NOMO-1 treated with DMSO at 0.1 percent for 48 hours (cell line): ENCODE data around the gene DDB1.
A peak's percentile ranks its signal among the peaks of the same experiment; 100 is the strongest.

Experiments used
- DNase-seq: peaks from one replicate; lab custom pipeline; 2025; ENCODE audit not compliant: unreplicated experiment; lab: John Stamatoyannopoulos, UW

The DDB1 gene

DNA sequence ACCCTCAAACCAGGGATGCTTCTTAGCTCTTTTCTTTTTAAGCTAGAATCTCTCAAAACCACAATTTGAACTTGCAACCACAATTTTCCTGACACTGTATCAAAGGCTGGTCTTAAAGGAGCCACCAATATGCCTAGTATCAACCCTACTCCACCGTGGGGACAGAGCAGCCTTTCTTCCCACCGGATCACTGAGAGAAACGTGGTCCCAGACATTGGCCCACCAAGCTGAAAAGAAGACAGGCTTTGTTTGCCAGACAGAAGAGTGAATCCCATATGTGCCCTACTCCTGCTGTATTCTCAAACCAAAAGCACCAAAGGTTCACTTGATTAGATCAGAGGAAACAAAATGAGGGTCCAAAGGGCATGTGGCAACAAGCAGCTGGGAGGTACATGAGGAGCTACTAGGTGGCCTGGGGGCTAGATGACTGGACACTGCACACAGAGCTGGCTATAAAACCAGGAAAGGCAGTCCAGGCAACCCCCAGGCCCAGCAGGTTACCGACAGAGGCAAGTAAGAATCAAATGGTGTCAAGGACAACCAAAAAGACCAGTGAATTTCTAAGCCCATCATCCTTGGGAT, 34.2 kb downstream of the DDB1 start:
- no peak for DNase-seq

GRCh38 chr11:61297746-61298145, 35.2 kb downstream of the DDB1 start:
- peak; percentile 3 for DNase-seq

DNA sequence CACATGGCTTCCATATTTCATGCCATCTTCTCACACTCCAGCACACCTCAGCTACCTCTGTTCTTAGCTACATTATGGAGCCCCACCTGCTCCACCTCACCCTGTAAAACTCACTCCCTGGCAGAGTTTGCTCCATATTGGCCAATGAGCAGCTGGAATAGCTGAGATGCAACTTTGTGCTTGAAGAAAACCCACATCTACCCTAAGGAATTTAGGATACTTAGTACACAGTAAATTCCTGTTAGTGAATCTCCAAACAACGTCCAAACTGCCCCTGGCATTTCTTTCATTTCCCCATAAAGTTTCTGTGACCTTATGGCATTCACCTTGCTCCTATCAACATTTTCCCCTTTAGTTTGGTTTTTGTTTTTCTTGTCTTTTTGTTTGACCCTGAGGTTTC, 35.6 kb downstream of the DDB1 start:
- DNase-seq, result no peak

- DNase-seq, result no peak
These were observed 37.3 kb downstream of the DDB1 start for GRCh38 chr11:61295596-61295926.

DNA sequence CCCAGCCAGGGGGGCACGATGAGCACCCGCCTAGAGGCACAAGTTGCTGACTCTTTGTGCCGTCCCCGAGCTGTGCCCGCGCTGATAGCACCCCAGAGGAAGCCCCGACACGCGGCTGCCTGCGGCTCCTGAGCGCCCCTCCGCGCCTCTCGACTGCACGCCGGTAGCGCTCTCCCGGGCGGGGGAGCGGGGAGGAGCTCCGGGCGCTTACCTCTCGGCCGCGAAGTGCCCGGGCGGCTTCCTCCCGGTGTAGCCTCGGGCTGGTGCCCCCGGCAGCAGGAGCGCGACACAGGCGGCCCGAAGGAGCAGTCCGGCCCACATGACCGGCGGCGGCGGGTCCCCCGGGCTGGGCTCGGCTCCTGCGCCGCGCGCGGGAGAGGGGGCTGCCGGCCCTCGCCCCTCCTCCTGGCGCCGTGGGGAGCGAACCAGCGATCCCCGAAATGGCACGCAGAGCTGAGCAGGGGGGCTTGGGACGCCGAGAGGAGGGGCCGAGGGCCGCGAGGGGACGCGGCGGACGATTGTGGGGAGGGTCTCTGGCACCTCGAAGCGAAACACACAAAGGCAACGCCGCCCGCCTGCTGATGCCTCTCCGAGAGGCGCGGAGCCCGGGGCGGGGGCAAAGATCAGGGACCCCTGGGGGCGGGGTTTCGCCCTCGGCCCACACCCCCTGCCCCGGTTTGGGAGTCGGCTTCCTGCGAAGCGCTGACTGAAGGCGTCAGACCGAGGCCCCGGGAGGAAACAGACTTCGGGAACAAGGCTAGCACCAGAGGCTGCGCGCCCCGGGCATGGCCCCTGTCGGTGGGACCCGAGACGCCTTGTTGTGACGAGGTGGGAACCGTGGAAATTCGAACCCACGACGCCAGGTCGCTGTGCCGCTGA, 37.9 kb downstream of the DDB1 start, which contains the start of gene VWCE:
TSS of gene VWCE (minus strand) at position 600 of the 879 bp plus-strand sequence. CDS start at position 321, 279 bp downstream.
- peak; percentile 38 for DNase-seq

- DNase-seq, result no peak
These were observed 38.8 kb downstream of the DDB1 start for GRCh38 chr11:61293867-61294716.

- DNase-seq, result no peak
These were observed 40.5 kb downstream of the DDB1 start for GRCh38 chr11:61292356-61292755.

DNA sequence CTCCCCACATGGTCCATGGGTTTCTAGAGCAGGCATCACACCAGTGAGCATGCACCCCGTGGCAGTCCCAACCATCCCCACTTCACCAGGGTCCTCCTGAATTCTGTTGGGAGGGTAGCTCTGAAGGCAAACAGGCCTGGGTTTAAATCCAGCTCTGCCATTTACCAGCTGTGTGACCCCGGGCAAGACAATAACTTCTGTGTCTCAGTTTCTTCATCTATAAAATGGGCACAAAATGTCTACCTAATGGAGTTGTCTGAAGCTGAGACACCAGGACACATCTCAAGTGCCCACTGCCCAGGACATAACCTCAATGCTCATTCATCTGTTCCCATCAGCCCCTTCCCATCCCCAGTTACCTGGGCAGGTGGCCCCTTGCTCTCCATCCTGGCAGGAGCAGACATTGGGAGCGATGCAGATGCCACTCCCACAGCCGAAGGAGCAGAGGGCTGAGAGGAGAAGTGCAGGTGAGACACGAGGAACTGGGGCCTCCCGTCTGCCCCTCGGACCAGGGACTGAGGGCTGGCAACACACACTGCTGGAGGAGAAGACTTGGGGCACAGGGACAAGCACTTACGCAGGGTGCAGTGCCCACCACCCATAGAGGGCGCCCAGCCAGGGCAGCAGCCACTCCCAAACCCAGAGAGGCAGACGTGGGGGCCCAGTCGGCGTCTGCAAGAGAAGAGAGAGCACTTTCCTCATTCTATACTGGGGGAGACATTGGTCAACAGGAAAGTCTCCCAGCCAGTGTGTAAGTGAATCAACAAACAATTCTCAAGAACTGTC, 41.8 kb downstream of the DDB1 start:
- DNase-seq, result no peak

DNA sequence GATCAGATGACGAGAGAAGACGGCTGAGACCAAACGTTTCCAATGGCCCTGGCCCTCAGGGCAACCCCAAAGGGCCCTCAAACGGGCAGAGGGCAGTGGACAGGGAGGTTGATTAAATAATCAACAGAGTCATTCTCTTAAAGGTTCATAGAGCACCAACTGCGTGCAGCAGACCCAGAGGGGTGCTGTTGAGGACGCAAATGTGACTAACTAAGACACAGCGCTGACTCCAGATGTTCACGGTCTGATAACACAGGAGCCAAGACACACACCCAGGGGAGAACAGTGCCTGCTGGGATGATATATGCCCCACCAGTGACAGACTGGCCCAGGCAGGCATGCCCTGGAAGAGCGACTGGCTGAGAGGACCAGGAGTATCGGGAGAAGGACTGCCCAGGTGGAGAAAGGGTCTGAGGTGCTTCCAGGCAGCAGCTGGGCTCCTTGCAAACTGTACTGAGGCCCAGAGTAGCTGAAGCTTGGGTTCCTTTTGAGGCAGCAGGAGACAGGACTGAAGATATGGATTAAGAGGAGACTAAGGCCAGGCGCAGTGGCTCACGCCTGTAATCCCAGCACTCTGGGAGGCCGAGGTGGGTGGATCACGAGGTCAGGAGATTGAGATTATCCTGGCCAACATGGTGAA, 45.4 kb downstream of the DDB1 start:
- DNase-seq, result no peak

- DNase-seq, result no peak
These were observed 49.3 kb downstream of the DDB1 start for GRCh38 chr11:61283613-61284012.

GRCh38 chr11:61281581-61282250, 51.2 kb downstream of the DDB1 start:
- DNase-seq, result no peak

DNA sequence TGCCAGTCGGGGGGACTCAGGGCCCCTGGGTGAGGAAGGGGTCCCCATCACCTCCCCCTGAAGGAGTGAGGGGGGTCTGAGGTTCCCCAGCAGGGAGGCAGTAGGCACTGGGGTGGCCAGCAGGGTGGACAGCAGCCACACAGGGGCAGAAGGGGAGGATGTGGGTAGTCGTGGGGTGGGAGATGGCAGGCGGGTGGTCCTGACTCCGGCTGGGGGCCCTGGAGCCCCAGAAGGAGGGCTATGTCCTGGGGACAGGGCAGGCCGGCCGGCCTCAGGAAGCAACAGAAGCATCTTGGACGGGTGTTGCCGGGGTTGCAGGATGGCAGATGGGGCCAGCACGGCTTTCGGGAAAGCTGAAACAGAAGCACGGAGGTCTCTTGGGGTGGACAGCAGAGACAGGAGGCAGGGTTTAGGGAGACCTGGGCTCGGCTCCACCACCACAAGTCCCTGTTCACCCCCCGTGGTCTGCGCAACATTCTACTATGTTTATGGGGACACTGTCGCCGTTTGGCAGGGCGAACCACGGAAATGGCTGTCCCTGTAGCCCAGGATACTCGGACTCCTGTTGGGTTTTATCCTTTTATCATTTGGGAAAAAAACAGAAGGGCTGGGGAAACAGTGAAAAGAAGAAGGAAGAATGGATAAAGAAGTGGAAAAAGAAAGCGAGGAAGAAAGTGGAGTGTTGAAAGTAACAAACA, 51.9 kb downstream of the DDB1 start:
- no peak for DNase-seq

DNA sequence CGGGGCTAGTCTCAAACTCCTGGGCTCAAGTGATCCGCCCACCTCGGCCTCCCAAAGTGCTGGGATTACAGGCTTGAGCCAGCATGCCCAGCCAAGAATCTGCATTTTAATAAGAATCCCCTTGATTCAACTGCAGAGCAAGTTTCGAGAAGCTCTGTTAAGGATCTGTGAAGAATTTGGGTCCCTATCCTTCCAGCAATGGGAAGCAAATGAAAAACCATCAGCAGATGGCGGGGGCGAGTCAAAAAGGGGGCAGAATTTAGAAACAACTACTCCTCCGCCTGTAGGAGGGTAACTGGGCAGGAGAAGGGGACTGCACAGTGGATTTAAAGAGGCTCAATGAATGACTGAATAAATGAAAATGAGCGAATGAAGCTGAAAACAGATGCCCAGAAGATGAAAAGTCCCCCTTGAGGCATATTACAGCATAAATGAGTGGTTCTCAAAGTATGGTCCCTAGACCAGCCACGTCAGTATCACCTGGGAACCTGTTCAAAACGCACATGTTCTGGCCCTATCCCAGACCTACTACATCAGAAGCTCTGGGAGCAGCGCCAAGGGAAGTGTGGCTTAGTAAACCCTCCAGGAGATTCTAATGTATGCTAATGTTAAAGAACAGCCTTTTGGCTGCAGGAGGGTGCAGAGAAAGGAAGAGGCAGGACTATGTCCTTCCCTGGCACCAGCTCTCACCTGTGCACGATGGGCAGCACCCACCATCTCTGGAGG, 52.8 kb downstream of the DDB1 start:
- DNase-seq, result no peak

DNA sequence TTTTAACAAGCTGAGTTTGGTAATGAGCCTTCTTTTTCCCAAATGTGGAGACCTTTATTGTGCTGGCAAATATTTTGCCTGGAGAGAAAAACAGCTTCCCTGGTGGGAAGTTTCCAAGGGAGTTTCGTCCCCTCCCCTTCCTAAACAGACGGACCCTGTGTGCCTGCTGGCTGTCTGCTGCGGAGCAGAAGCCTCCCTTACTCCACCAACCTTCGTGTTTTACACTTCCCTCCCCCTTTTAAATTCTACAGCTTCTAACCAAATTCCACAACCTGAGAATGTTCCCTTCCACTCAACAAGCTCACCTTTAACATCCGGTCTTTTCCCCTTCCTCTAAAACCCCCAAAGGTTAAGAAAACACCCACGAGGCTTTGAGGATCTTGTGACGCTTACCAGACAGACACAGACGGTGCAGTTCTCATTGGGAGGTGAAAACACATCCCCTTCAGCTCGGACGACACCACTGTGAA, 54.9 kb downstream of the DDB1 start:
- no peak for DNase-seq

- DNase-seq, result no peak
These were observed 55.5 kb downstream of the DDB1 start for GRCh38 chr11:61277186-61278000.

GRCh38 chr11:61275191-61275590, 57.7 kb downstream of the DDB1 start:
- DNase-seq, result no peak

- no peak for DNase-seq
These were observed 58.8 kb downstream of the DDB1 start for GRCh38 chr11:61274084-61274483.
